DND-41 (cell line): Measurements from ENCODE around the gene MEGF9.

Experiments used
- ATAC-seq: fragments of 200-7000 bp; cut with Tn5 transposase; 3 replicates; pipeline ENCODE4 v1.9.1; 2021; ENCODE audit warnings: low read depth; ENCODE audit not compliant: insufficient read depth
- DNase-seq: peaks from one replicate; pipeline ENCODE4 v3.0.0-alpha.2; 2020
- H2AFZ ChIP-seq: 2 replicates; pipeline ENCODE4 v1.6.0; 2012; ENCODE audit warnings: low read depth, low read length
- H3K27ac ChIP-seq: 2 replicates; pipeline ENCODE4 v1.5.1; 2012; ENCODE audit warnings: low read length, inconsistent platforms
- H3K27me3 ChIP-seq: fragments of 200-600 bp; sonication (generic); 2 replicates; pipeline ENCODE4 v1.6.0; 2012; ENCODE audit warnings: low read length, mild to moderate bottlenecking, inconsistent platforms; ENCODE audit not compliant: insufficient read depth, poor library complexity
- H3K36me3 ChIP-seq: 2 replicates; pipeline ENCODE4 v1.5.1; 2012; ENCODE audit warnings: low read length, inconsistent platforms; ENCODE audit not compliant: insufficient read depth
- H3K4me1 ChIP-seq: 2 replicates; pipeline ENCODE4 v1.5.1; 2012; ENCODE audit warnings: mild to moderate bottlenecking, low read length; ENCODE audit not compliant: insufficient read depth
- H3K4me2 ChIP-seq: 2 replicates; pipeline ENCODE4 v1.6.0; 2012; ENCODE audit warnings: mild to moderate bottlenecking, moderate library complexity, low read length, inconsistent platforms; ENCODE audit not compliant: insufficient read depth
- H3K4me3 ChIP-seq, 2 experiments: fragments of 200-600 bp in 1 of 2; shearing (Covaris generic) in 1 of 2; 2 replicates each; pipeline ENCODE4 v1.5.1; 2012 to 2016; ENCODE audit warnings: inconsistent platforms in 2 of 2, low read length in 2 of 2, mild to moderate bottlenecking in 2 of 2, low read depth in 1 of 2, moderate library complexity in 1 of 2
- H3K79me2 ChIP-seq: 2 replicates; pipeline ENCODE4 v1.6.0; 2012; ENCODE audit warnings: low read length, inconsistent platforms; ENCODE audit not compliant: insufficient read depth
- H3K9ac ChIP-seq: 2 replicates; pipeline ENCODE4 v1.6.0; 2012; ENCODE audit warnings: low read depth, mild to moderate bottlenecking, inconsistent platforms, low read length, moderate library complexity
- H3K9me3 ChIP-seq: 2 replicates; pipeline ENCODE4 v1.5.1; 2012; ENCODE audit warnings: low read length, moderate library complexity, mild to moderate bottlenecking, inconsistent platforms; ENCODE audit not compliant: insufficient read depth, severe bottlenecking
- H4K20me1 ChIP-seq: 2 replicates; pipeline ENCODE4 v1.6.0; 2012; ENCODE audit warnings: low read length; ENCODE audit not compliant: insufficient read depth
- CTCF ChIP-seq: IDR thresholded peaks from 2 replicates; pipeline ENCODE4 v1.5.1; 2012; ENCODE audit warnings: borderline replicate concordance, low read length, moderate library complexity, mild to moderate bottlenecking; ENCODE audit not compliant: poor library complexity, severe bottlenecking; ENCODE audit errors: extremely low read depth
- EZH2 ChIP-seq: IDR thresholded peaks from 3 replicates; pipeline ENCODE4 v1.6.1; 2012; ENCODE audit warnings: borderline replicate concordance, low read depth, mild to moderate bottlenecking, moderate library complexity, low read length, inconsistent platforms; ENCODE audit not compliant: severe bottlenecking

MEGF9 gene

GRCh38 chr9:120742951-120743416, 28.7 kb upstream of the MEGF9 start:
- no peaks in the 10 kb centered on the region for H3K9me3 ChIP-seq
- H3K36me3 ChIP-seq = no peaks in the 10 kb centered on the region
- no peaks in the 10 kb centered on the region for H3K79me2 ChIP-seq
- TF ChIP-seq CTCF (peak; percentile 74), EZH2 (no peak)
- no peaks in the 10 kb centered on the region for H3K27me3 ChIP-seq
- no peak overlapping the region for H3K4me3 ChIP-seq
- H3K27ac ChIP-seq = no peak overlapping the region
- no peak overlapping the region for H3K9ac ChIP-seq
- H4K20me1 ChIP-seq = no peaks in the 10 kb centered on the region
- H2AFZ ChIP-seq = no peak overlapping the region
- no peaks in the 10 kb centered on the region for H3K4me1 ChIP-seq
- DNase-seq (no peak), ATAC-seq (peak; percentile 86)
- no peak overlapping the region for H3K4me2 ChIP-seq

GRCh38 chr9:120741701-120742100, 27.4 kb upstream of the MEGF9 start:
- Histone ChIP-seq H3K27me3 (no peaks in the 10 kb centered on the region), H3K4me2 (no peak overlapping the region), H3K27ac (no peak overlapping the region), H3K9me3 (no peaks in the 10 kb centered on the region), H4K20me1 (no peaks in the 10 kb centered on the region), H2AFZ (no peak overlapping the region), H3K79me2 (no peaks in the 10 kb centered on the region), H3K4me1 (no peaks in the 10 kb centered on the region), H3K9ac (no peak overlapping the region), H3K4me3 (no peak overlapping the region), H3K36me3 (no peaks in the 10 kb centered on the region)
- TF ChIP-seq EZH2 = no peak
- no peak for TF ChIP-seq CTCF
- ATAC-seq (no peak), DNase-seq (no peak)

- Histone ChIP-seq H4K20me1 (no peaks in the 10 kb centered on the region), H3K9me3 (no peaks in the 10 kb centered on the region), H3K79me2 (no peaks in the 10 kb centered on the region), H2AFZ (no peak overlapping the region), H3K9ac (no peak overlapping the region), H3K4me1 (no peaks in the 10 kb centered on the region), H3K4me3 (no peak overlapping the region), H3K27ac (no peak overlapping the region), H3K36me3 (no peaks in the 10 kb centered on the region), H3K27me3 (no peaks in the 10 kb centered on the region), H3K4me2 (no peak overlapping the region)
- ATAC-seq = no peak
- no peak for DNase-seq
- TF ChIP-seq EZH2 = no peak
Measured at GRCh38 chr9:120741191-120741590, 26.9 kb upstream of the MEGF9 start.

- DNase-seq (no peak), ATAC-seq (no peak)
- Histone ChIP-seq H2AFZ (no peak overlapping the region), H3K36me3 (no peaks in the 10 kb centered on the region), H4K20me1 (no peaks in the 10 kb centered on the region), H3K79me2 (no peaks in the 10 kb centered on the region), H3K9me3 (no peaks in the 10 kb centered on the region), H3K27me3 (no peaks in the 10 kb centered on the region), H3K4me1 (no peaks in the 10 kb centered on the region), H3K4me3 (no peak overlapping the region), H3K9ac (no peak overlapping the region), H3K27ac (no peak overlapping the region), H3K4me2 (no peak overlapping the region)
- TF ChIP-seq EZH2 (no peak), CTCF (no peak)
Measured at GRCh38 chr9:120740132-120740531, 25.9 kb upstream of the MEGF9 start.
